COLO668 (cell line): ENCODE results near the gene COMMD2.

ENCODE experiments used
- DNase-seq: peaks from one replicate; lab custom pipeline; 2025; ENCODE audit not compliant: unreplicated experiment; lab: John Stamatoyannopoulos, UW

The COMMD2 gene

DNA sequence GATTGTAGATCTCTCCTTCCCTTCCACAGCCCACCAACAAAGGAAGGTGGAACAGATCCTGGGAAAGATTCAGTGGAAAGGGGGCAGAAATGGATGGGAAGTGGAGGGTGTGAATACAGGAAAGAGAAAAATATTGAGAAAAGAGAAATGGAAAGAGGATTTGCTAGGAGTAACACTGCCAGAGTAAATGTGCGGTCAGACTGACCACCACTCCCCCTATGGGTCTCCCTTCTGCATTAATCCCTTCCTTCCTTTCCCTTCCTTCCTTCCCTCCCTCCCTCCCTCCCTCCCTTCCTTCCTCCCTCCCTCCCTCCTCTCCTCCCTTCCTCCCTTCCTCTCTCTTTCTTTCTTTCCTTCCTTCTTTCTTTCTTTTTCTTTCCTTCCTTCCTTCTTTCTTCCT is 12.0 kb upstream of the COMMD2 start:
- DNase-seq: no peak

DNA sequence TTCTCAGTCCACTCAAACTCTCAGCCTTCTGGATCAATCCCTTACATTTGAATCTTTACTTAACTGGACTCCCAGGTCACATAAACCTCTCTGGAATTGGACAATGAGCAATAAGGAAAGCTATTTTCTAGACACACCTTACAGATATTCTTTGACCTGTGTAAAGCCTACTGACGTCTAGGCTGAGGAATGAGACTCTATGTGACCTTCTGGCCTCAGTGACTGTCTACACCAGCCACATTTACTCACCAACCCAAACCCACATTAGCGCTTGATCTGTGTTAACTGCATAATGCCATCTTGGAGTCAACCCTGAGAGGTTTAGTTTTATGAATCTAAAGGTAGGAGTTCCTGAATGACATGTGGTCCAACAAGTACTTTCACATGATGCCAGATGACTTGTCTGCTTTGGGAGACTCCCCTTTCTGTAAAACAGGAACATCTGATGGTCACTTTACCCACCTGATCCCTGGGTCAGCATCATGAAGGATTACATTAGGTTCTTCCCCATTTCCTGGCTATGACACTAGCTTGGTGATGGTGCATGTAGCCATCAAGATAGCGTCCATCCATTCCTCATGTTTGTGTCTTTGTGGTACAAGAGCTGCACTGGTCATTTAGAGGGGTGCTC is 11.4 kb upstream of the COMMD2 start:
- DNase-seq: no peak

DNA sequence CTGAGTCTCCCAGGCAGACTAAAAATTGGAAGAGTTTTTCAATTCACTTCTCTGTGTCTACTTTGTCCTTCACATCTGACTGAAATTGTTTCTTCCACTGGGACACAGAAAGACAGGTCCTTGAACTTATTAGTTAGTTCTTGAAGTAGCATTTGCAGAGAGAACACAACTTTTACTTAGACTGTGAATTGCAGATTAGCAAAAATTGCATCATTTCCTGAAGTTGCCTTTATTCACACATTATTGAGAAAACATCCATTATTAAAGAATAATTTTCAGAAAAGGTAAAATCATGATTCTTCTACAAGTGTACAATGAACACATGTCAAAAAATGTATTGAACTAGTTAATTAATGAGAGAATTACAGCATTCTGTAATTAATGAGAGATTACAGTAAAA is 1.4 kb upstream of the COMMD2 start:
- no peak for DNase-seq

DNA sequence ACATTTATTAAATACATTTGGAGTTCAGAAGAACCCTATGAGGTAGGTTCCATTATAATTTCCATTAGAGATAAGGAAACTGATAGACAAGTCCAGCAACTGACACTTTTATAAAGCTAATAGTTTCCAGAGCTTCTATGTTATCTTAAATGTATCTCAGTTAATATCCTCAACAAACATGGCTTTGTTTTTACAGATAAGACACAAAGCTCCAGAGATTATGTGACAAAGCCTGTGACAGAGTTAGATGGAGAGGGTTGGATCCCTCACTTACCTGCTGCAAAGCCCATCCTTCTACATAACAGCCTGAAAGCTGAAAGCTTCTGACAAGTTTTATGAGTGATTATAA is 473 bp upstream of the COMMD2 start:
- DNase-seq: no peak

DNA sequence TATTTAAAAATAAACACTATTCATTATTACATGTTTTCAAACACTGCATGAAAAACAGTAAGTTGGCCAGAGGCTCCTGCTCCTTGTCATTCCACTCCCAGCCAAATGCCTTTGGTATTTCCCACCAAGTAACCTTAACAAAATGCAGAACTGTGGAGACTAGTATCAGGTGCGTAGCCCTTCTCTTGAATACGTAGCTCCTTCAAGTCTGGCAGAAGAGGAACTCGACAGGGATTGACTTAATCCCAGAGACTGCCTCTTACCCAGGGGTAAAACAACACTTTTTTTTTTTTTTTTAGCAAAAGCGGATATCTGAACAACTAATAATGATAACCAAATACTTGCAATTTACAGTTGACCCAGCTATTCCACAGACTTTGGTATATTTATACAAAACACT is 738 bp downstream of the COMMD2 start:
- no peak for DNase-seq

DNA sequence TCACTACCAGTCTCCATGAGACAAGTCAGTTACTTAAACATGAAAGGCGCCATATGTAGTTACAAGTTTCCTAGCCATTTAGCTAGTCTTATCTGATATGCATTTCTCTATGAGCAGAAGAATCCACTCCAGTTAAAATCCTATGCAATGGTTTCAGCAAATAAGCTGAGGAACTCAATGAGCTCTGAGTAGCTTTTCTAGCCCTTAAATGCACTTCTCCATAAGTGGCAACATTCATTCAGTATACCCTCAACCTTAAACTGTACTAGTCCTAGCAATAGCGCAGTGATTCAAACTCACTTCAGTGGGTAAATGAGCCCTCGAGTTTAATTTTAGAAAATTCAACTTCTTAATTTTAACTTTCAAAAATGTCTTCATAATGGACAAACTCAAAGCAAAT is 7.7 kb downstream of the COMMD2 start:
- DNase-seq: no peak

DNA sequence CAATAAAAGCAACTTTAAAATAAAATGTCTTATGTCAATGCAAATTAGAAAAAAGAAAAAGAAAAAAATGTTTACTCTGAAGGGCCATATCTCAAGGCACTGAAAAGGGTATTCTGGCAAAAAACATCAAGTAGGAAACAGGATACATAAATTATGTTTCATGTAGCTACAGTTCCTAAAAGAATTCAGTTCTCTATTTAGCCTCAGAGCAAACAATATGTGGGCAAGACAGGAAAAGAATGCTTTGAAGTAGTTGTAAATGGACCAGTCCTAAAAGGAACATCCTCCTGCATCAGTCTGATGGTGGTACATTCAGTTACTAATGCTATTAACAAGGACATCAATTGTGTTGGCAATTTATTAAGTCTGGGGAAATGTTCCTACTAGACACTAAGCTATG is 8.1 kb downstream of the COMMD2 start:
- no peak for DNase-seq

DNA sequence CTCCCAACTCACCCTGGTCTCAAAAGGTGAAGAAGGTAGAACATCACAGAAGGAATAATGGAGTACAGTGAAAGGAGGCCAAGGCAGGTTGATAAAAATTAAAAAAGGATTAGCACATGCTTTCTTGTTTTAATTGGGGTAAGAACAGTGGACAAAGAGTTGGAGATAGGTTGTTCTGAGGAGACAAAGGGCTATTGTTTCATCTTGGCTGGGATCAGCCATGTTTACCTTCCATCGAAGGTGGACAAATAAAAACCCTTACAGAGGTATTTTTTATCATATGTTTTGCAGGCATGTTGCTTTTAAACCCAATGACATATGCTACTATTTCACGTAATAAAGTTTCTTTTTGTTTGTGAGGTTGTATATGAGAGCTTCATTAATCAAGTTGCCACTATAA is 12.9 kb downstream of the COMMD2 start:
- no peak for DNase-seq

DNA sequence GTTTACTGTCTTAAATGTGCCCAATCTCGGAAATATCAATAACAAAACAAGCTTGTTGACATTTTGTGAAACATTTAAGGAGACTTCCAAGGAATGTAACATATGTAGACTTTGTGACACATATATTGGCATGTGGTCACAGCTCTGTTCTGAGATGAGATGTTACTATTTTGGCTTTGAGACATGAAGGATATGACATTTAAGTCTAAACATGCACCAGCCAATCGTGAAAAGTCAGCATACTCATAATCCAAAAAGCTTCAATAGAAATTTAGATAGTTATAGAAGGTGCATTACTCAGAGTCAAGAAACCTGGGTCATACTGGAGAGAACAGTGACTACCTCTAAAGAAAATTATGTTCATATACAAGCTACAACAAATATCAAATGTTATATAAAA is 13.4 kb downstream of the COMMD2 start:
- no peak for DNase-seq

DNA sequence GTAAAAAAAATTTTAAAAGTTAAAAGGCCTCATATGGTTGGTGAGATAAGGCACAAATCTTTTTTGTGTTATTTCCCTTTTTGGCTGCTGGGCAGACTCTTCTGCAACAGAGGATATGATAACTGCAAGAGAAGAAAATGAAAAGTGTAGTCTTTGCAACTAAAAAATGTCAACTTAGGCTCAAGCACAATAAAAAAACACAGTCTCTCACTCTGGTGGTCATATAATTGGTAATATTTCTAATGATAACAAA is 15.4 kb downstream of the COMMD2 start:
- no peak for DNase-seq

DNA sequence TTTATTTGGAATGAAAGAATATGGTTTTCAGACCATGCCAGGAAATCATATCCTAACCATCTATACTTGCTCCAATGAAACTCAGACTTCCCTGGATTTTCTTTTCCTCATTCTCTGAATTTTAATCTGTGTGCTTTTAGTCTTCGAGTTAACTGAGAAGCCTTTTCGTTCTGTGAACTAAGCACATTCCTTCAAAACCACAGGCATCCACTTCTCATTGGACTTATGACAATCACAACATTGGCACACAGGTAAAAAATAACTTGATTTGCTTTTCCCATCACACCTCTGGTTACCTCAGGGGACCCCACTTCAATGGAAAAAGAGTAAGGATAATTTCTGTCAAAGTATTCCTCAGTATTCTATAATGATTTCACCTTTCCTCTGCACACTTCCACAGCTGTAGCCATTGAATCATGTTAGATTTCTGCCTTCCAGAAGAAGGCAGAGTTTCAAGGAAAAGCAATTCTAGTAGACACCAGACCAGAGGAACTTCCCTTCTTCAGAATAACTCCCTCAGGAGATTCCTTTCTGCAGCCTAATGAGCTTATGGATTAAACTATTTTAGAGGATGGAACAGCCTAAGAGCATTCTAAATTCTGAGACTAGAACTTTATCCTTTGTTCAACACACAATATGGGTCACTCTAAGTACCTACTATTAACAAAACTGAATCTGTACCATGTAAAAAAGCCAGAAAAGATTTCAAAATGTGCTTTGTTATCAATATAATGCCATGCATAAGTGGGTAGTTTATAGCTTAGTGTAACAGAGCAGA is 15.9 kb downstream of the COMMD2 start:
- no peak for DNase-seq

DNA sequence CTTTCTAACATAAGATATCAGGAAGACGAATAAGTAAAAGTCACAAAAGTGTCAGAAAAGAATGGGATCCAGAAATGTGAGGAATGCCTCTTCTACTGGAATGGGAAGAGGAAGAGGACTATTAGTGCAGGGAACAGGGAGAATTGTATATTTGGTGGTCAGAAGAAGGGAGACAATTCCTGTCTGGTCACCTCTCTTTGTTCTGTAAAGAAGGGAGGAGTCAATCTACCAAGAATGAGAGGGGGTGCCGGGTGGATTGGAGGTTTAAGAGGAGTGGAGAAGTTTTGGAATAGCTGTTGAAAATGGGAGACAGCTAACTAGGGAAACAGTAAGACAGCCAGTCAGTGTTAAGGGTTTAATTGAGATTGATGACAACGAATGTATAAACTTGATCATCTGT is 20.1 kb downstream of the COMMD2 start:
- DNase-seq: no peak

DNA sequence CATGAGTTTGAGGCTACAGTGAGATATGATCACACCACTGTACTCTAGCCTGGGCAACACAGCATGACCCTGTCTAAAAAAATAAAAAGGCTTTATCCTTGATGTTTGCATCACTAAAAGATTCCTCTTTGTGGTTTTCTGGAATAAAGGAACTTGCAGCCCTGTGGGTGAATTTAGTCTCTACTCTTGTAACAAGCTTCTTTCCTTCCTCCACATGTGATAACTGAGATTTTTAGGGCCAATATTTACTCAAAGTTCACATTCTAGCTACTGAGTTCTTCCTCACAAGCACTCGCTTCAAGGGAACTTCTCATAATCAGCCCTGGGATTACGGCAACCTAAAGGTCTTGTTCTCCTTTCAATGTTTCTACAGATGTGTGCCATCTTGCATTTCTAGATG is 24.6 kb downstream of the COMMD2 start:
- DNase-seq: no peak

DNA sequence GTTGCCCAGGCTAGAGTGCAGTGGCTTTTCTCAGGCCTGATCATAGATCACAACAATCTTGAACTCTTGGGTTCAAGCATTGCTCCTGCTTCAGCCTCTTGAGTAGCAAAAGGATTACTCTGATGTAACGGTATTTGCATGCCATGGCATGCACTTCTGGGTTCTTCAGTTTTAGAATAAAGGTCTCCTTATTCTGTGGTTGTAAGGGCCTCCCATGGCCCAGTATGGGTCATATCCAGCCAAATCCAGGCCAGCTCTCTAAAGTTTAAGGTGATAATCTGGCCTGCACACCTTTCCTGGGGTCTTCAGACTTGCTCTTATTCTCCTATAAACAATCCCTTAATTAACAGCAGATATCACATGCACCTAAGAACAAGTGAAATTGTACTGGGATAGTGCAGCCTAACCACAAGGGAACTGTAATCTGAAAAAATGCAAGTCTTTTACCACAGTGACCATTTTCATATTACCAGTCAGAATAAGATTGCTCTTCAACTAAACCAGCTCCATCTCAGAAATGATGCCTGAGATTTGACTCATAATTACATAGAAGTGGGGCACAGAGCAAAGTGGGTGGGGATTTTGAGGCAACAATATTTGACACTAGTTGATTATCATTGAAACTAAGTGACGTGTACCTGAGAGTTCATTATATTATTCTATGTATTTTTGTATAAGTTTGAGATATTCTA is 25.4 kb downstream of the COMMD2 start:
- DNase-seq: no peak

DNA sequence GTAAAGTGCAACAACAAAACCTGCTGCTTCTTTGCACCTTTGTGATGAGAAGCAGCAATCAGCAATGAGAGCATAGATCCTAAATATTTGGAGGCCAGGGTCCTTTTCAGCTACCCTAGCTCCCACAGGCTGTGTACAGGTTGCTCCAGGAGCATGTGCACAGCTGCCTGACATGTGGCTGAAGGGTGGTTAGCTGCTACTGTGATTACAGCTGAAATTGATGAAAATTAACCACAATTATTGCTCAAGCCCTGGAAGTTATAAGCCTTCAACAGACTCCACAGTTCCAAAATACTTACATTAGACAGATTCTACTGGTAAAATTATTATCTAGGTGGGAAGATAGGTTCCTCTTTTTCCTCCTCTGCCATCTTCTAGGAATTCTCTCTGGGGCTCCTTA is 28.5 kb downstream of the COMMD2 start:
- DNase-seq: no peak

DNA sequence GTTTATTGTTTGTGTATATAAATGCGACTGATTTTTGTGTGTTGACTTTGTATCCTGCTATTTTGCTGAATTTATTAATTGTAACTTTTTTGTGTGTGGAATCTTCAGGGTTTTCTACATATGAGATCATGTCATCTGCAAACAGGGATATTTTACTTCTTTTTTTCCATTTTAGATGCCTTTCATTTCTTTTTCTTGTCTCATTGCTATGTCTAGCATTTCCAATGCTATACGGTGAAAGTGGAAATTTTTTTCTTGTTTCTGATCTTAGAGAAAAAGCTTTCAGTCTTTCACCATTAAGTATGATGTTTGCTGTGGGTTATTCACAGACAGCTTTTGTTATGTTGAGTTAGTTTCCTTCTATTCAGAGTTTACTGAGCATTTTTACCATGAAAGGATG is 31.4 kb downstream of the COMMD2 start:
- no peak for DNase-seq

DNA sequence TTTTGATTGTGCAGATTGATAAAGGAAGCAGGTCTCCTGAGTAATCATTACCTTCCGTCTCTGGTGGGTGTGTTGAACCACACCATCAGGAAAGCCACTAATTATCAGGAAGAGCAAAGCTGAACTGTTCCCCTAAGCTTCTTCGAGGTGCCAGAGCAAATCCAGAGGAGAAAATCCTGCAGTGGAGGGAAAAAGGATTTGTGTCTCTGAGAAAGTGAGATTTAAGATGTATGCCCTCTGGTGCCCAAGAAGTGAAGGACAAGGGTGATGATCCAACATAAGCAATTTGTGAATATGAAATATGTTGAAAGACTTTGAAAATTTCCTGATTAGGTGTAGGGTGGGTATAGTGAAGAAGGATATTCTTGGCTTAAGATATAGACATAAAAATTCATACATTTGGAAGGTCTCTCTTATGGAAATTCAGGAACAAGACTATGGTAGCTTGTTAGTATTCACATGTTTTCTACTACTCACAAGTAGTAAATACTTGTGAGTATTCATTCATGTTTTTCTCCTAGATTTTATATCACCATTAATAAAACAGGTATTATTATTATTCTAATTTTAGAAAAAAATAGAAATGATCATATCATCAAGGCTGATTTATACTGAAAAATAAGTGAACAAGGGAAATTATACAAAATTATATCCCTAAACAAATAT is 34.8 kb downstream of the COMMD2 start:
- DNase-seq: peak; percentile 11

DNA sequence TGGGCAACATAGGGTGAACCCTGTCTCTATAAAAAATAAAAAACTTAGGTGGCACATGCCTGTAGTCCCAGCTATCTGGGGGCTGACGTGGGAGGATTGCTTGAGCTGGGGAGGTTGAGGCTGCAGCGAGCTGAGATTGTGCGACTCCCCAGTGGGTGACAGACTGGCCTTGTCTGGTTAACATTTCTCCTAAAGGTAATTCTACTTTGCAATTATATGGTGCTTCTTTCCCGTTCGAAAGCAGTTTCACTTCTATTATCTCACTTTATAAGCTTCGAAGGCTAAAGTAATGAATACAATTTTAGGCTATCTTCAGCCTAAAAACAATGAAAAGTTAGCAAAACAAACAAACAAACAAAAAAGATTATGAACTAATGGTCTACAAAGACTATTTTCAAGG is 35.3 kb downstream of the COMMD2 start:
- DNase-seq: no peak

DNA sequence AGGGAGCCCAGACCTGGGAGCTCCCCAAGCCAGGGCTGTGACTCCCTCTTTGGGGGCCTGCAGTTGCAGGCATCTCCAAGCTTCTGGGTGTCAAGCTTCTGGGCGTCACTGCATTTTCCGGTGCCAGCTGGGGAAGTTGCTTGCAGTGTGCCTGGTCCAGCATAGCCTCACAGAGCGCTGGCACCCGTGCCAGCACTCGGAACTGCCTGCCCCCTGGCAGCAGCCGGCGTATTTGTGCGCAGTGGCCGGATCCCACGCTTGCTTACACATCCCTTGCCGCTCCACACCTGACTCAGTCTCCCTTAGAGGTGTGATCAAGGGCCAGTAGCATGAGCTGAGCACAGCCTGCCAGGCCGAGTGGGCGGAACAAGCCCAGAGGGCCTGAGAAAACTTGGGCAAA is 37.0 kb downstream of the COMMD2 start:
- DNase-seq: no peak

DNA sequence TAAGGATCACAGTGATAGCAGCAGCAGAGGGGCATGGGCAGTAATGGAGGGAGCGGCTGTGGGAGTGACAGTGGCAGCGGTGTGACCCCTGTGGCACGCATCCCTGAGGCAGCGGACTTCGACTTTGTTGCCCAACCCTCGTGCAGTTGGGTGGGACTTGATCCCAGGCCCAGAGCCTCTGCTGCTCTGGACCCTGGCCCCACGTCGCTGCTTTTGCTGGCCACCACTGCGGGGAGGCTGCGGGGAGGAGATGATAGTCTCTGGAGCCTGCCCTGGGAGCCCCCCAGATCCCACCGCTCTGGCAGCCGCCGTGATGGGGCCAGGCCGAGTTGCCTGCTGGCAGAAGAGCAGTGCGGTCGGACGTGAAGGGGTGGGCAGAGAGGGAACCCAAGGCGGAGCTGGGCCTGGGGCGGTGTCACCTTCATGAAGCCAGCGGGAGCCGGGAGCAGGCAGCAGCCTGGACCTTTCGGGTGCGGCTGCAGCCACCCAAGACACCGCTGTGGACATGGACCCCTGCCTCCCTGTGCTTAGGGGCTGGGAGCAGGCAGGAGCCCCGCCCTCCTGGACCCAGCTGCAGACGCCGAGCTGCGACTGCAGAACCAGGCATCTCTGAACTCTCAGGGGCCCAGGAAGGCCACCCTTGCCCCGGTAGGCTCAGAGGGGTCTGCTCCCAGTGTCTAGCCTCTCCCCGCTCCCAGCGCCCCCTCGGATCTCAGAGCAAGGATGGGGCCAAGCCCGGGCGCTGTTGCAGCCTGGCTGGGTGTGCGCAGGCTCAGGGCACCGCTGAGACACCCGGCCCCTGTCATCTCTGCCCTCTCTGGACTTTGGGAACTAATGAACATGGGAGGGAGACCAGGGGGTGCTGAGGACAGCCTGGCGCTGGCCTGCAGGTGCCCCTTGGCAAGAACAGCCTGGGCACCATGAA is 38.3 kb downstream of the COMMD2 start:
- no peak for DNase-seq

DNA sequence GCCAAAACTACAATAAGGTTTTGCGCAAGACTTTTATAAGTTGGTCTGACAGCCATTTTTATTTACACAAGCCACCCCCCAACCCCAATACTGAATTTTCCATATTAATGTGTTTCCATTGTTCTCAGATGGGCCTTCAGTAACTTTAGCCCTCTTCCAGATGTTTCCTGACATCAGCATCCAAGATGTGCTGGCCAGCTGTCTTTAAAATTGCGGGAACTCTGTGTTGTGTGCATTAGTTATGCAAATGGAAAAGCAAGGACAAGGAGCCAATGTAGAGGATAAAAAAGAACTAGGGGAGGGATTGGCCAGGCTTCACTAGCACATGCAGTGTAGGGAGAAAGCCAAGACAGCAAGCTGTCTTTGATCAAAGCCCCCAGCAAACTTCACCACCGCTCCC is 45.4 kb downstream of the COMMD2 start:
- DNase-seq: no peak
